NCI-H1436 (cell line): Measurements from ENCODE around the gene ERV3-1.
"Not testable (repeated sequence)": the region's sequence is repeated elsewhere in the genome, so short reads cannot be mapped to it uniquely, and the experiment has no call there.

ENCODE experiments used
- DNase-seq: peaks from one replicate; lab custom pipeline; 2025; lab: John Stamatoyannopoulos, UW

Gene ERV3-1, protein sequence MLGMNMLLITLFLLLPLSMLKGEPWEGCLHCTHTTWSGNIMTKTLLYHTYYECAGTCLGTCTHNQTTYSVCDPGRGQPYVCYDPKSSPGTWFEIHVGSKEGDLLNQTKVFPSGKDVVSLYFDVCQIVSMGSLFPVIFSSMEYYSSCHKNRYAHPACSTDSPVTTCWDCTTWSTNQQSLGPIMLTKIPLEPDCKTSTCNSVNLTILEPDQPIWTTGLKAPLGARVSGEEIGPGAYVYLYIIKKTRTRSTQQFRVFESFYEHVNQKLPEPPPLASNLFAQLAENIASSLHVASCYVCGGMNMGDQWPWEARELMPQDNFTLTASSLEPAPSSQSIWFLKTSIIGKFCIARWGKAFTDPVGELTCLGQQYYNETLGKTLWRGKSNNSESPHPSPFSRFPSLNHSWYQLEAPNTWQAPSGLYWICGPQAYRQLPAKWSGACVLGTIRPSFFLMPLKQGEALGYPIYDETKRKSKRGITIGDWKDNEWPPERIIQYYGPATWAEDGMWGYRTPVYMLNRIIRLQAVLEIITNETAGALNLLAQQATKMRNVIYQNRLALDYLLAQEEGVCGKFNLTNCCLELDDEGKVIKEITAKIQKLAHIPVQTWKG

DNA sequence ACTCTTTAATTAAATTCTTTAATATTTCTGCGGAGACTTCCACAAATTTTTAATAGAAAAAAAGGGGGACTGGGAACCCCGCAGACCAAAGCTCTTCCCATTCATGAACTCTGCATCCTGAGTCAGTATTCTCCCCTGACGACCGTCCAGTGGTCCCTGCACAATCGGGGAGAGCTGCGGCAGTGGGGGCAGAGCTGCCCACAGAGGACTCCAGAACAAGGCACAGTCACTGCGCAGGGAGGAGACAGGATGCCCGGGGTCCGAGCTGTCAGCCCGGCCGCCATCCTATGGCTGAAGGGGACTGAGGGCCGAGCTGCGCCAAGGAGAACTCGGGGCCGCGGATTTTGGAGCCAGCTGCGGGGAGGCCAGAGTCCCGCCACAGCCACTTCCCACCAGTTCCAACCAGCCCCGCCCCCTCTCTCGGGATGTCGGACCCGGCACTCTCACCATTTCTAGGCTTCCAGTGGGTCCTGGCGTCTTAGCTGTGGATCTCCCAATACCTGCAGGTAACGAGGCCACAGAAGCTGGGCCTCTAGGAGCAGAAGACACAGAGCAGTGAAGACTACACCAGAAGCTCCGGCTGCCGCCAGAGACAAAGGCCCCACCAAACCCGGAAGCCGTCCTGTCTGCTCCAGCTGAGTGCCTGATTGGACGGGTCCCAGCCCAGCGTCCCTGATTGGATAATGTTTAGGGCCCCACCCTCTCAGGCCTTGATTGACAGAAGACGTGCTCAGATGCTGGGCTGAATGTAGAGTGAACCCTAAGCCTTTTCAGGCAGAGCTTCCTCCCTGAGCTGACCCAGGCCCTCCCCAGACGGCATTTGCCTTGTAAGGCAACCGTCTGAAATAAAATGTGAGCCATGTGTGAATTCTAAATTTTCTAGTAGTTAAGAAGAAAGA, at the start of gene ERV3-1:
Gene ERV3-1, minus strand, starts transcription at position 594 of the 899 bp plus-strand sequence. CDS start 13,661 bp downstream, outside the sequence.
- peak; percentile 95 for DNase-seq

DNA sequence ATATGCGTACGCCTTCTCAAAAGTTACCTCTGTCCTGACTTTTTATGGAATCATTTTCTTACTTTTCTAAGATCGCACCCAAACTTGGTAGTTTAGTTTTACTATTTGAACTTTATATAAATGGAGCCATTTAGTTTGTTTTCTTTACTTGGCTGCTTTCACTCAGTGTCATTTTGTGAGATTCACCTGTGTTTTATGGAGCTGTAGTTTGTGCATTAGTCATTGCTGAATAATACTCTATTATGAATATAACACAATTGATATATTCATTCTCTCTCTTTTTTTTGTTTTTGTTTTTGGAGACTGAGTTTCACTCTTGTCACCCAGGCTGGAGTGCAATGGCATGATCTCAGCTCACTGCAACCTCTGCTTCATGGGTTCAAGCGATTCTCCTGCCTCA, 49.3 kb upstream of the ERV3-1 start:
- not testable (repeated sequence) for DNase-seq

DNA sequence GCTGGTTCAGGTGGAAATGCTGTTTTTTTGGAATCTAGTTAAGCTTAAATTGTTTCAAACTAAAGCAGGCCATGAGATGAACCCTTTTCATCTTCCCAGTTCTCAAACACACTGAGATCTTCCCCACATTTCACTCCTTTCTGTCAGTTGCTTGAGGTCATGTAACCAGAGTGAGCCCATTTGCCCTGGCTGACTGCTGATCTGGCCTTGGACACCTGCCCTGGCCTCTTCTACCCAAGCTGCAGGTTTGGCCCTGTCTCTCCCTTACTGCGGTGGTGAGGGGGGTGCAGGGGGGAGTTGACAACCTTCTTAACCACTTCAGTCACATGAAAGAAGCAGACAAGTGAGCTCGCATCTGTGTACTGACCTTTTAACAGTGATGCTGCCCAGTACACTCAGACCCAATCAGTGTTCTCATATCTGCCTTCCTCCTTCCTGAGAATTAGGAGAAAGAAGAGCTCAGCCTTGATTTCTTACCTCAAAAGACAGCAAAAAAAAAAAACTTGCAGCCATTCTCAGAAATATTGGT, 48.0 kb upstream of the ERV3-1 start:
- DNase-seq = not testable (repeated sequence)

DNA sequence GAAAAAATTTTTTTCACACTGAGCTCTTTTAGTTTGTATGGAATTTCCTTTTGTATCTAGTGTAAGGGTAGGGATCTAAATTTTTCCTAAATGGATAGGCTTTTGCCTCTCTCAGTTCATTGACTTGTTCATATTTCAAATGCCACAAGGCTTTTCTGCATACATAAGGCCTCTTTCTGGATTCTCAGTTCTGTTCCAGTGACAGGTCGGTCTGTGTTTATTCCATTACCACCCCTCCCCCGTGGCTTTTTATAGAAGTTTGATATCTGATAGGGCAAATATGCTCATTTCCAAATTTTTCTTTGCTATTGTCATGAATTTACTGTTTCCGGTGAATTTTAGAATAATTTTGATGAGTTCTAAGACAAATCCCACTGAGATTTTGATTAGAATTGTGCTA, 45.2 kb upstream of the ERV3-1 start:
- not testable (repeated sequence) for DNase-seq

DNA sequence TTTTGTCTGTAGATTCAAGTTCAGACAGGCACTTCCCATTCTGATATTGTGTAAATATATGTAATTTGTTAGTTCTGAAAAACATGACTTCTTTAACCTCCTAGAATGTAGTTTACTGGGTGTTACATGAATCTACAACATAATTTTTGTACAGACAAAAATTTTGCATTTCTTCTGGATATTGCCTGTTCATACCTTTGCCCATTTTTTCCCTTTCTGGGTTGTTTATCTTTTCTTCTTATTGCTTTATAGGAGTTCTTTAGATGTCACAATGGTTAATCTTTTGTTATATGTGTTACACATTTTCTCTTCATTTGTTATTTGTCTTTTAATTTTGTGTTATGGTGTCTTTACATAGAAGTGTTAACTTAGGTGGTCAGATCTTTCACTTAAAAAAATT, 44.7 kb upstream of the ERV3-1 start:
- DNase-seq = not testable (repeated sequence)

DNA sequence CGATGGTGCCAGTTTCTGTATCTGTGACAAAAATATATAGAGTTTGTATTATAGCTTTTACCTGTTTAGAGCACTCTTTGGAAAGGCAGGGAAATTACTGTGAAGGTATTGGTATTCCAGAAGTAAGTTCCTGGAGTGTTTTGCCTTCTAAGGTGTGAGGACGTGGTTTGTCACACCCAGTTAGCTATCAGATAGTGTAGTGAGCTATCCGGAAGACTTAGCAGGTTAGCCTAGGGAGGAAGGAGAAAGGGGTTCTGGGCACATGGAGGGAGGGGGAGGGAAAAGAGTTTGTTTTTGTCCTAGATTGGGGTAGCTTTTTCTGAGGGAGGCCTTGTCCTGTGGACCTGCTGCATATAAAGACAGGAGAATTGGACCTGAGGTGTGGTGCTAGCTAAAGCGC, 39.8 kb upstream of the ERV3-1 start:
- DNase-seq = not testable (repeated sequence)

DNA sequence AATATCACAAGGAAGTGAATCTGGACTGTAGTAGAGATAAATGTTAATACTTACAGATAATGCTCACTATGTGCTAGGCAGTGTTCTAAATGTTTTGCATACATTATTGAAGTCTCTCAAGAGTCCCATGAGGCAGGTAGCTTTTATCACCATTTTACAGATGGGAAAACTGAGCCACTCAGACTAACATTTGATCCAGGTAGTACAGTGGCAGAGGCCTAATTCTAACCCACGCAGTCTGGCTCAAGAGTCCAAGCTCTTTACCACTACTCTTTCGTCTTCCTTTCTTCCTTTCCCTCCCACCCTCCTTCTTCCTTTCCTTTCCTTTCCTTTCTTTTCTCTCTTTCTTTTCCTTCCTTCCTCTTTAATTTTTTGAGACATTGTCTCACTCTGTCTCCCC, 39.1 kb upstream of the ERV3-1 start:
- DNase-seq = not testable (repeated sequence)

DNA sequence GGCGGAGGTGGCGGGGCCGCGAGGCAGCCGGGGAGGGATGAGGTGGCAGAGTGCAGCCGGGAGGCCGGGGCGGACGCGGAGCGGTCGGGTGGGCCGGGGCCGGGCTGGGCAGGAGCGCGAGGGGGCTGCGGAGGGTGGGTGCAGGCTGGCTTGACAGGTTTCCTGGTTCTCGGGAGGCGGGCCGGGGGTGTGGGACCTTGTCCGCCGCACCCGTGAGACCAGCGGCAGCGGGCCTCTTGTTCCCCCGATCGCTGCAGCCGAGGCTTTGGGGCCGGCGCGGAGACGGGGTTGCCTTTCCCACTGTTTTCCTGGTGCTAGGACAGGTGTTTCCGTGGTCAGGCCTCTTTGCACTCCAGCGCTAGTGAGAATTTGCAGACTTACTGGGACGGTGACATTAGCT, 32.3 kb upstream of the ERV3-1 start:
- DNase-seq = not testable (repeated sequence)

DNA sequence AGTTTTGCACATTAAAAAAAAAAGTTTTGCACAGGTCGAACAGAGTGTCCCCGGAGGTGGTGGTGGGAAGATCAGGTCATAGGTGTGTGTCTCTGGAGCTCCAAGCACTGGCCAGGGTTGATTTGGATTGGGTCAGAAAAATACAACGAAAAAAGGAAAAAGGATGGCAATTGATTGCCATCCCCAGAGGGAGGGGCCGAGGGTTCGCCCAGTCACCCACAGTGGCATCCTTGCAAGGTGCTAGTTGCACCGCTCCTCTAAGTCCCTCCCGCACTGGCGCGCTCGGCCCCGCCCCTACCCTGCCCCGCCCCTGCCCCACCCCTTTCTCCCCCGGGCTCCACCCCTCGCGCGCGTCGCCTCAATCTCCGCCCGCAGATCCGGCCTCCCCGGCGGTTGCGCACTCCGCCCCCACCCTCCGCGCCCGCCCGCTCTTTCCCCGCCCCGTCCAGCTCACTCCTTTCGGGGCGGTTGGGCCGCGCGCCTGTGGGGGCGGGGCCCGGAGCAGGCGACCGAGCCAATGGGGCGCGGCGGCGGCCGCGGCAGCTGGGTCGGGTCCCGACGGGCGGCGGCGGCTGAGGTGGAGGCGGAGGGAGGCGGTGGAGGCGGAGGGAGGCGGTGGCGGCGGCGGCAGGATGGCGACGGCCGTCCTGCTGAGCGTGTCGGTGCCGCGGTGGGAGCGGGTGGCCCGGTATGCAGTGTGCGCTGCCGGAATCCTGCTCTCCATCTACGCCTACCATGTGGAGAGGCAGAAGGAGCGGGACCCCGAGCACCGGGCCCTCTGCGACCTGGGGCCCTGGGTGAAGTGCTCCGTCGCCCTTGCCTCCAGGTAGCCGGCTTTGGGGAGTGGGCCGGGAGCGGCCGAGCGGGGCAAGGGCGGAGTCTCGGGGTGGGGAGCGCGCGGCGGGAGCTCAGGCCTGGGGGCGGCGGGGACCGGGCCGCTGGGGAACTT, 31.5 kb upstream of the ERV3-1 start:
- DNase-seq = peak; percentile 90

DNA sequence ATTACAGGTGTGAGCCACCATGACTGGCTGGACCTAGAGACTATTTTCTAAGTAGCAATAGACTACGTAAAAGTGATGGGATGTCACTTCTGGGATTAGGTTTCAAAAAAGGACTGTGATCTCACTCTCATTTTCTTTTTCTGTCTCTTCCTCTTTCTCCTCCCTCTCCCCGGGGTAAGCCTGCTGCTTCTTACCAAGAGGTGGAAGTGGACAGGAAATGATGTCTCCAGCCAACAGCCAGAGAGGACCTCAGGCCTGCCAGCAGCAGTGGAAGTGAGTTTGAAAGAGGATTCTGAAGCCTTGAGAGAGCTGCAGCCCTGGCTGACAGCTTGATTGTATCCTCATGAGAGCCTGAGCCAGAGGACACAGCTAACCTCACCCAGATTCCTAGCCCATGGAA, 30.0 kb upstream of the ERV3-1 start:
- DNase-seq = not testable (repeated sequence)

DNA sequence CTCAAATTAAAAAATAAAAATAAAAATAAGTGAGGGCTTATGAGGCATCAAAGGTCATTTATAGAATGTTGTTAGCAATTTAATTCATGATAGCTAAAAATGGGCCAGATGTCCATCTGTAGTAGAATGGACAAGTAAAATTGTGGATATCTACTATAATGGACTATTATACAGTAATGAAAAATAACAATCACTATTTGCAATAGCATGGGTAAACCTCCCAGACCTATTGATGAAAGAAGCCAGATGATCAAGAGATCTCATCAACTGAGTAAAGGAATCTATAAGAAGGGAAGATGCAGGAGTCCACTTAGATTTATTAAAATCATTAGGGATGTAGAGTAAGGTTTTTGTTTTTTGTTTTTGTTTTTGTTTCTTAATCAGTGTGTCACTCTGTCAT, 29.0 kb upstream of the ERV3-1 start:
- DNase-seq = not testable (repeated sequence)

DNA sequence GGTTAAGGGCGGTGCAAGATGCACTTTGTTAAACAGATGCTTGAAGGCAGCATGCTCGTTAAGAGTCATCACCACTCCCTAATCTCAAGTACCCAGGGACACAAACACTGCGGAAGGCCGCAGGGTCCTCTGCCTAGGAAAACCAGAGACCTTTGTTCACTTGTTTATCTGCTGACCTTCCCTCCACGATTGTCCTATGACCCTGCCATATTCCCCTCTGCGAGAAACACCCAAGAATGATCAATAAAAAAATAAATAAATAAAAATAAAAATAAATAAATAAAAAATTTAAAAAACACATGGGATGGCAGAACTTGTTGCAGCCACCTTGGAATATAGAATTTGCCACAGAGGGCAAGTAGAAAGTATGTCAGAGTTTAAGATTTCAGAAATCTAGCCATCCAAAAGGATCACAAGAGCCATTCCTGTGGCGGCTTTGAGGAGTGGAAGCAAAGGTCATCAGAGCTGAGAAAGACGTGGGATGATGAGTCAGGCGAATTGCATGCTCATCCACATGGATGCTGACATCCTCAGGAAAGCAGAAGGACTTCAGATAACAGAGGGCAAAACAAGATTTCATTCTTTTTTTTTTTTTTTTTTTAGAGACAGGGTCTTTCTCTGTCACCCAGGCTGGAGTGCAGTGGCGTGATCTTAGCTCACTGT, 27.8 kb upstream of the ERV3-1 start:
- DNase-seq = not testable (repeated sequence)

DNA sequence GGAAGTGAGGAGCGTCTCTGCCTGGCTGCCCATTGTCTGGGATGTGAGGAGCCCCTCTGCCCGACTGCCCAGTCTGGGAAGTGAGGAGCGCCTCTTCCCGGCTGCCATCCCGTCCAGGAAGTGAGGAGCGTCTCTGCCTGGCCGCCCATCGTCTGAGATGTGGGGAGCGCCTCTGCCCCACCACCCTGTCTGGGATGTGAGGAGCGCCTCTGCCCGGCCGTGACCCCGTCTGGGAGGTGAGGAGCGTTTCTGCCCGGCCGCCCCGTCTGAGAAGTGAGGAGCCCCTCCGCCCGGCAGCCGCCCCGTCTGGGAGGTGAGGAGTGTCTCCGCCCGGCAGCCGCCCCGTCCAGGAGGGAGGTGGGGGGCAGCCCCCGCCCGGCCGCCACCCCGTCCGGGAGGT, 26.9 kb upstream of the ERV3-1 start:
- not testable (repeated sequence) for DNase-seq

DNA sequence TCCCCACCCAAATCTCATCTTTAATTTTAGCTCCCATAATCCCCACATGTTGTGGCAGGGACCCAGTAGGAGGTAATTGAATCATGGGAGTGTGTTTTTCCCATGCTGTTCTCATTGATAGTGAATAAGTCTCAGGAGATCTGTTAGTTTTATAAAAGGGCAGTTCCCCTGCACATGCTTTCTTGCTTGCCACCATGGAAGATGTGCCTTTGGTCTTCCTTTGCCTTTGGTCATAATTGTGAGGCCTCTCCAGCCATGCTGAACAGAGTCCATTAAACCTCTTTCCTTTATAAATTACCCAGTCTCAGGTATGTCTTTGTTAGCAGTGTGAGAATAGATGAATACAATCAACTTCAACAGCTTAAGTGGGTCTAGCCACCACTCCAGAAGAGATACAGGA, 18.5 kb upstream of the ERV3-1 start:
- not testable (repeated sequence) for DNase-seq

DNA sequence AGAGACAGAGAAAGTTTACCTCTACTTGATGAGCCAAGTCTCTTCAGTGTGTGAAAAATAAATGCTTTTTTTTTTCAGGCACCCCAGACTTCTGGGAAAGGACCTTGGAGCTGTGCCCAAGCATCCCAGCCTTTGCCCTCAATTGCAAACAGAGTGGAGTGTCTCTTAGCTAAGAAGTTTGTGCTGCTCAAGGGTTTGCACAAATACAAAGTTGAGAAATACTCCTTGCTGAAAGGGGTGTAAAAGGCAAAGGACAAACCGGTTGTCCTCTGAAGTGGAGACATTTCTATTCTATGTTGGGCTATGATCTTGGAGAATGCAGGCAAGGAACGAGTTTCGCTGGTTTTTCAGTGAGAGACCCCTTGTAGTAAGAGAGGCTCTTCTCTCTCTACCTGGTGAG, 14.5 kb upstream of the ERV3-1 start:
- not testable (repeated sequence) for DNase-seq

DNA sequence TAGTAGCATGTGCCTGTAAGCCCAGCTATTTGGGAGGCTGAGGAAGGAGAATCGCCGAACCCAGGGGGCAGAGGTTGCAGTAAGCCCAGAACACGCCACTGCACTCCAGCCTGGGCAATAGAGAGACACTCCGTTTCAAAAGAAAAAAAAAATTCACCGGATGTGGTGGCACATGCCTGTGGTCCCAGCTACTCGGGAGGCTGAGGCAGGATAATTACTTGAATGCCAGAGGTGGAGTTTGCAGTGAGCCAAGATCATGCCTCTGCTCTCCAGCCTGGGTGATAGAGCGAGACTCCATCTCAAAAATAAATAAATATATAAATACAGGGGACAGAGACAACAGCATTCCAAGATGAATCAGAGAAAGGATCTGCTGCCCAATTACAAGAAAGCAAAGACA, 3.4 kb upstream of the ERV3-1 start:
- not testable (repeated sequence) for DNase-seq

DNA sequence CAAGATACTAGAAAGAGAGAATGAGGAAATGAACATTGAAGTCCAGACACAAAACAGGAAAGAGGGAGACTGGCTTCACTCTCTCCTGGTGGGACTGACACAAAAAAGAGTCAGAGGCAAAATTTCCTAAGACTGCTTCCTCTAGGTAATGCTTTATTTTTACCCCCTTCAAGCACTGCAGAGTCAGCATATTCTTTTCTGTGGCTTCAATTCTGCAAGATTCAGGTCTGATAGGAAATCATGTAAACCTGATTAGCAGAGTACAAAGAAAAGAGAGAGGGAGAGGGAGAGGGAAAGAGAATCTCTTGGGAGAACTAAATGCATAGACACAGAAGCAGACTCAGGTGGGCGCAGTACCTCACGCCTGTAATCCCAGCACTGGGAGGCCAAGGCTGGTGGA, 2.9 kb upstream of the ERV3-1 start:
- DNase-seq = not testable (repeated sequence)

DNA sequence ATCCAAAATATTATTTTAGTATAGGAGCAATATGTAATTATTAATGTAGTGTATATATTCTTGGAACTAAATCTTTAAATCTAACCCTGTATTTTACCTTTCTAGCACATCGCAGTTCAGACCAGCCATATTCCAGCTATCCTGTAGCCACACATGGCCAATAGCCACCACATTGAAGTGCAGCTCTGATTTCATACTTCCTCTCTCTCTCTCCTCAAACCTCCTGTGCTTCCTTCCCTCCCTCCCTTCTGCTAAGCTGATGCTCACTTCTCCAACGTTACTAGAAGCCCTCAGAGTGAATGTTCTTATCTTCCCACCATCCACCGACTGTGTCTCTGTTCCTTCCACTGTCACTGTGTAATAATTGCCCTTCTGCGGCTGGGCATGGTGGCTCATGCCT, 549 bp upstream of the ERV3-1 start:
- not testable (repeated sequence) for DNase-seq

DNA sequence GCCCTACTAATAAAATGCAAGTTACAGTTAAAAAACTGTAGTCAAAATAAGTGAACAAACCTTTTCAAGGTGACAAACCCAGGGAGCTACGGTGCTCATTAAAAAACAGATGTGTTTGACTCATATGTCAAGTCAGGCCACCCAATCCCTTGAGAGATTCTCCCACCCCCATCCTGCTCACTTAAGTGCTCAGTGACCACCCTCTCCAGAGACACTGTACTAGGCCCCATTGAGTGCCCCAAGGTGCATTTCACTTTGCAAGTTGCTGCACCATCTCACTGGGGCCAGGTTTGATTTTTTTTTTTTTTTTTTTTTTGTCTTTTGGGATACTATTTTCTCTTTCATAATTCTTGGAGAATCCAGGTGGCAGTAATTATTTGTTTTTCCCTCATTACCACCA, 1.9 kb downstream of the ERV3-1 start:
- DNase-seq = no peak

DNA sequence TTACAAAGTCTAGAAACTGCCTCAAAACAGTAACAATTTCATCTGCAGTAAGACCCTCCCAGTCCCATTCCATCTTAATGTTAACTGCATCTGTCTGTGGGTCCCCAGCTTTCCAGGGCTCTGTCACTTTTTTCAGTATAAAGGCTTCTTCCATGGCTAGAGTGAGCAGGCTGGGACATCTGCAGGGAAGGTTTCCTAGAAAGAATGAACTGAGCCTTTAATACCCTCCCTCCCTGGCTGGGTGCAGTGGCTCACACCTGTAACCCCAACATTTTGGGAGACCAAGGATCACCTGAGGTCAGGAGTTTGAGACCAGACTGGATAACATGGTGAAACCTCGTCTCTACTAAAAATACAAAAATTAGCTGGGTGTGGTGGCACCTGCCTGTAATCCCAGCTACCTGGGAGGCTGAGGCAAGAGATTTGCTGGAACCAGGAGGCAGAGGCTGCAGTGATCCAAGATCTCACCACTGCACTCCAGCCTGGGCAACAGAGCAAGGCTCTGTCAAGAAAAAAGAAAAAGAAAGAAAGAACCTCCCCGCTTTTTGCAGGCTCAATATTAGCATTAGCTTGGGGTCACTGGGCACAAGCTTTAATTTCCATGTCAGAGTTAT, 3.4 kb downstream of the ERV3-1 start:
- no peak for DNase-seq
